GM23338 (cell line): Measurements from ENCODE around the gene PKD2. TPM values are rescaled to one million over a fixed set of nuclear protein-coding genes. Genes with fewer than 3 reads are reported as not detected.

Source experiments
- ATAC-seq: fragments of 200-7000 bp; cut with Tn5 transposase; 3 replicates; pipeline ENCODE4 v1.9.1; 2020
- DNase-seq: peaks from one replicate; pipeline ENCODE4 v3.0.0-alpha.2; 2015; ENCODE audit warnings: low spot score
- H2AFZ ChIP-seq: fragments of 200-600 bp; sonication (generic); 2 replicates; pipeline ENCODE4 v1.8.0; 2016; ENCODE audit warnings: antibody characterized with exemption, mild to moderate bottlenecking, moderate library complexity
- H3F3A ChIP-seq: fragments of 200-600 bp; sonication (generic); replicated peaks from 2 replicates; pipeline ENCODE4 v1.8.0; 2017; ENCODE audit warnings: antibody characterized with exemption, mixed run types, low read depth
- H3K27ac ChIP-seq: fragments of 200-600 bp; sonication (generic); 2 replicates; pipeline ENCODE4 v1.6.1; 2016; ENCODE audit warnings: low read depth
- H3K27me3 ChIP-seq: fragments of 200-600 bp; sonication (generic); 2 replicates; pipeline ENCODE4 v1.8.0; 2016; ENCODE audit warnings: mild to moderate bottlenecking, mixed run types, moderate library complexity; ENCODE audit not compliant: insufficient read depth
- H3K36me3 ChIP-seq: fragments of 200-600 bp; sonication (generic); 2 replicates; pipeline ENCODE4 v1.8.0; 2016; ENCODE audit warnings: mild to moderate bottlenecking; ENCODE audit not compliant: insufficient read depth
- H3K4me1 ChIP-seq: fragments of 200-600 bp; sonication (generic); 2 replicates; pipeline ENCODE4 v1.8.0; 2016; ENCODE audit warnings: mild to moderate bottlenecking, moderate library complexity; ENCODE audit not compliant: insufficient read depth
- H3K4me2 ChIP-seq: fragments of 200-600 bp; sonication (generic); 2 replicates; pipeline ENCODE4 v1.7.1; 2017; ENCODE audit warnings: mixed run types
- H3K4me3 ChIP-seq: fragments of 200-600 bp; sonication (generic); 2 replicates; pipeline ENCODE4 v1.6.1; 2016; ENCODE audit warnings: mixed run types
- H3K79me2 ChIP-seq: fragments of 200-600 bp; sonication (generic); replicated peaks from 2 replicates; pipeline ENCODE4 v1.8.0; 2017; ENCODE audit warnings: mild to moderate bottlenecking; ENCODE audit not compliant: insufficient read depth
- H3K9me2 ChIP-seq: fragments of 200-600 bp; sonication (generic); 2 replicates; pipeline ENCODE4 v1.8.0; 2017; ENCODE audit not compliant: insufficient read depth
- H4K20me1 ChIP-seq: fragments of 200-600 bp; sonication (generic); replicated peaks from 2 replicates; pipeline ENCODE4 v1.8.0; 2017; ENCODE audit warnings: mild to moderate bottlenecking; ENCODE audit not compliant: insufficient read depth
- H3K27ac Mint-ChIP-seq: 2 replicates; pipeline ENCODE4 v1.8.0; 2020; ENCODE audit warnings: inconsistent platforms, mild to moderate bottlenecking, moderate library complexity, mixed read lengths
- H3K27me3 Mint-ChIP-seq: 3 replicates; pipeline ENCODE4 v1.8.0; 2022; ENCODE audit warnings: low read depth, mild to moderate bottlenecking, moderate library complexity, mixed read lengths, inconsistent platforms; ENCODE audit not compliant: insufficient read depth, poor library complexity
- H3K36me3 Mint-ChIP-seq: 3 replicates; pipeline ENCODE4 v1.8.0; 2021; ENCODE audit warnings: low read depth, mild to moderate bottlenecking, inconsistent platforms, moderate library complexity, mixed read lengths
- H3K4me1 Mint-ChIP-seq: 3 replicates; pipeline ENCODE4 v1.8.0; 2020; ENCODE audit warnings: mild to moderate bottlenecking, inconsistent platforms, mixed read lengths
- H3K4me3 Mint-ChIP-seq: 3 replicates; pipeline ENCODE4 v1.8.0; 2021; ENCODE audit warnings: moderate library complexity, mild to moderate bottlenecking, inconsistent platforms, mixed read lengths
- H3K9me3 Mint-ChIP-seq: 3 replicates; pipeline ENCODE4 v1.8.0; 2020; ENCODE audit warnings: moderate library complexity, mild to moderate bottlenecking, inconsistent platforms, mixed read lengths
- CREB1 ChIP-seq: fragments of 250-450 bp; sonication (Bioruptor Pico); IDR thresholded peaks from 2 replicates; pipeline ENCODE4 v1.5.0; 2020; ENCODE audit warnings: low read depth, mild to moderate bottlenecking, moderate library complexity
- CTCF ChIP-seq, 2 experiments: fragments of 200-600 bp in 1 of 2; sonication (generic) in 1 of 2; conservative IDR thresholded peaks; 2 replicates each; pipeline versions ENCODE4 v1.5.1 to v1.6.1; 2016 to 2017; ENCODE audit warnings: antibody characterized with exemption in 2 of 2, low read depth in 2 of 2, mild to moderate bottlenecking in 2 of 2, moderate library complexity in 1 of 2
- ETS1 ChIP-seq: IDR thresholded peaks from 2 replicates; pipeline ENCODE4 v1.6.1; 2016; ENCODE audit warnings: antibody characterized with exemption
- EZH2phosphoT487 ChIP-seq: fragments of 200-600 bp; sonication (generic); IDR thresholded peaks from one replicate; pipeline ENCODE4 v1.8.1; 2018; ENCODE audit warnings: antibody characterized with exemption; ENCODE audit not compliant: unreplicated experiment
- NANOG ChIP-seq: IDR thresholded peaks from 2 replicates; pipeline ENCODE4 v1.6.1; 2016; ENCODE audit warnings: antibody characterized with exemption, borderline replicate concordance
- POLR2AphosphoS5 ChIP-seq: IDR thresholded peaks from 2 replicates; pipeline ENCODE4 v1.6.1; 2016; ENCODE audit warnings: antibody characterized with exemption, low read depth
- REST ChIP-seq: IDR thresholded peaks from one replicate; pipeline ENCODE4 v1.6.1; 2018; ENCODE audit warnings: antibody characterized with exemption; ENCODE audit not compliant: unreplicated experiment
- ZNF114 ChIP-seq: fragments of 250-450 bp; sonication (Bioruptor Pico); IDR thresholded peaks from 2 replicates; pipeline ENCODE4 v1.5.0; 2020; ENCODE audit warnings: mild to moderate bottlenecking, moderate library complexity
- ZNF331 ChIP-seq: fragments of 250-450 bp; sonication (Bioruptor Pico); IDR thresholded peaks from 2 replicates; pipeline ENCODE4 v1.5.0; 2020; ENCODE audit warnings: low read depth, mild to moderate bottlenecking, moderate library complexity
- polyA plus RNA-seq: library from polyadenylated mRNA; unstranded; fragments of >200 nt; fragmentation: Nextera tagmentation; extraction: Ambion mirVana; gene quantifications from 2 replicates; pipeline ENCODE4 v1.2.1, GENCODE V29; 2016
- total RNA-seq: library from RNA; depleted of rRNA; stranded (reverse); fragments of >200 nt; shearing (Covaris generic); gene quantifications from 2 replicates; pipeline ENCODE4 v1.2.3, GENCODE V29; 2014
- TF ChIP-seq, protein P1 (sequence below): fragments of 250-450 bp; sonication (Bioruptor Pico); IDR thresholded peaks from 2 replicates; pipeline ENCODE4 v1.5.0; 2020; ENCODE audit warnings: mild to moderate bottlenecking, moderate library complexity

Gene PKD2
- total and polyA plus RNA-seq, 2 experiments from 2014 or later, result 17.9 to 45.3 TPM

- no peak overlapping the region for H2AFZ ChIP-seq
- no peak for TF ChIP-seq ZNF331 (CRISPR knock-in tag)
- no peak for TF ChIP-seq CREB1 (CRISPR knock-in tag)
- TF ChIP-seq REST, result no peak
- no peak for TF ChIP-seq POLR2AphosphoS5
- TF ChIP-seq EZH2phosphoT487, result no peak
- no peak for TF ChIP-seq NANOG
- TF ChIP-seq CTCF (conservative IDR thresholded peaks at IDR 0.05; ENCODE audit: low read depth in 2 of 2), result peak; percentile 50 to 62
- H3K27ac Mint-ChIP-seq, result no peak overlapping the region
- no peaks in the 10 kb centered on the region for H3K36me3 ChIP-seq
- no peak overlapping the region for H3K27ac ChIP-seq
- H3K9me2 ChIP-seq, result no peaks in the 10 kb centered on the region
- H3K79me2 ChIP-seq, result no peaks in the 10 kb centered on the region
- no peak overlapping the region for H3K4me3 Mint-ChIP-seq
- no peak overlapping the region for H3K4me2 ChIP-seq
- no peaks in the 10 kb centered on the region for H4K20me1 ChIP-seq
- H3K9me3 Mint-ChIP-seq, result peaks cover 2% of the 10 kb centered on the region; the same call in 1 of the 3 replicates
- ATAC-seq, result peak; percentile 85
- H3K27me3 Mint-ChIP-seq, result no peaks in the 10 kb centered on the region
- H3K4me3 ChIP-seq, result no peak overlapping the region
- H3K4me1 Mint-ChIP-seq, result peaks cover 2% of the 10 kb centered on the region
- no peaks in the 10 kb centered on the region for H3K4me1 ChIP-seq
- H3K27me3 ChIP-seq, result no peaks in the 10 kb centered on the region
- H3K36me3 Mint-ChIP-seq, result no peaks in the 10 kb centered on the region
- H3F3A ChIP-seq, result no peaks in the 10 kb centered on the region
- DNase-seq, result peak; percentile 49
Measured at GRCh38 chr4:87965501-87965975, 41.9 kb upstream of the PKD2 start.

DNA sequence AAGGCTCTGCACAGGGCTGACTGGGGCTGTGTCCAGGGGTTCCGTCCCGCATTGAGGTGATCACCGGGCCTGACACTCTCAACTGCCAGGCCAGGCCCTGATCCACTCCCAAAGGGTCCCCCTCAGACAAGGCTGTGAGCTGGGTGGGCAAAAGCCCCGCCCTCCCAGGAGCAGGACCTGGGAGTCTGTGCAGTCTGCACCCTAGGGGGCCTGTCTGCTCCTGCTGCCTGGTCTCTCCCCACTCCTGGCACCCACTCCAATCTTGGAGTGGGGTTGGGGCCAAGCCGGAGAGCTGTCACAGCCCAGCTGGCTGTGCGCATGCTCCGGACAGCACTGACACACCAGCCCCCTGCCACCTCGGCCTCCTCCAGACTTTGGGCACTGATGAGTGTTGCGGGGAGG lies 41.3 kb upstream of the PKD2 start:
- ATAC-seq, result no peak
- H3K79me2 ChIP-seq, result no peaks in the 10 kb centered on the region
- Mint-ChIP-seq H3K36me3 (no peaks in the 10 kb centered on the region), H3K27ac (no peak overlapping the region), H3K9me3 (peaks cover 2% of the 10 kb centered on the region; the same call in 1 of the 3 replicates), H3K4me3 (no peak overlapping the region), H3K27me3 (no peaks in the 10 kb centered on the region), H3K4me1 (peaks cover 2% of the 10 kb centered on the region)
- H3K27me3 ChIP-seq, result no peaks in the 10 kb centered on the region
- no peaks in the 10 kb centered on the region for H3K4me1 ChIP-seq
- H3K4me2 ChIP-seq, result no peak overlapping the region
- no peaks in the 10 kb centered on the region for H3F3A ChIP-seq
- DNase-seq, result no peak
- no peak overlapping the region for H3K27ac ChIP-seq
- H3K4me3 ChIP-seq, result no peak overlapping the region
- no peaks in the 10 kb centered on the region for H4K20me1 ChIP-seq
- no peaks in the 10 kb centered on the region for H3K36me3 ChIP-seq
- no peaks in the 10 kb centered on the region for H3K9me2 ChIP-seq
- no peak overlapping the region for H2AFZ ChIP-seq
- no peak for TF ChIP-seq ZNF331 (CRISPR knock-in tag)
- no peak for TF ChIP-seq ZNF114 (CRISPR knock-in tag)
- no peak for TF ChIP-seq ETS1
- TF ChIP-seq, protein P1, sequence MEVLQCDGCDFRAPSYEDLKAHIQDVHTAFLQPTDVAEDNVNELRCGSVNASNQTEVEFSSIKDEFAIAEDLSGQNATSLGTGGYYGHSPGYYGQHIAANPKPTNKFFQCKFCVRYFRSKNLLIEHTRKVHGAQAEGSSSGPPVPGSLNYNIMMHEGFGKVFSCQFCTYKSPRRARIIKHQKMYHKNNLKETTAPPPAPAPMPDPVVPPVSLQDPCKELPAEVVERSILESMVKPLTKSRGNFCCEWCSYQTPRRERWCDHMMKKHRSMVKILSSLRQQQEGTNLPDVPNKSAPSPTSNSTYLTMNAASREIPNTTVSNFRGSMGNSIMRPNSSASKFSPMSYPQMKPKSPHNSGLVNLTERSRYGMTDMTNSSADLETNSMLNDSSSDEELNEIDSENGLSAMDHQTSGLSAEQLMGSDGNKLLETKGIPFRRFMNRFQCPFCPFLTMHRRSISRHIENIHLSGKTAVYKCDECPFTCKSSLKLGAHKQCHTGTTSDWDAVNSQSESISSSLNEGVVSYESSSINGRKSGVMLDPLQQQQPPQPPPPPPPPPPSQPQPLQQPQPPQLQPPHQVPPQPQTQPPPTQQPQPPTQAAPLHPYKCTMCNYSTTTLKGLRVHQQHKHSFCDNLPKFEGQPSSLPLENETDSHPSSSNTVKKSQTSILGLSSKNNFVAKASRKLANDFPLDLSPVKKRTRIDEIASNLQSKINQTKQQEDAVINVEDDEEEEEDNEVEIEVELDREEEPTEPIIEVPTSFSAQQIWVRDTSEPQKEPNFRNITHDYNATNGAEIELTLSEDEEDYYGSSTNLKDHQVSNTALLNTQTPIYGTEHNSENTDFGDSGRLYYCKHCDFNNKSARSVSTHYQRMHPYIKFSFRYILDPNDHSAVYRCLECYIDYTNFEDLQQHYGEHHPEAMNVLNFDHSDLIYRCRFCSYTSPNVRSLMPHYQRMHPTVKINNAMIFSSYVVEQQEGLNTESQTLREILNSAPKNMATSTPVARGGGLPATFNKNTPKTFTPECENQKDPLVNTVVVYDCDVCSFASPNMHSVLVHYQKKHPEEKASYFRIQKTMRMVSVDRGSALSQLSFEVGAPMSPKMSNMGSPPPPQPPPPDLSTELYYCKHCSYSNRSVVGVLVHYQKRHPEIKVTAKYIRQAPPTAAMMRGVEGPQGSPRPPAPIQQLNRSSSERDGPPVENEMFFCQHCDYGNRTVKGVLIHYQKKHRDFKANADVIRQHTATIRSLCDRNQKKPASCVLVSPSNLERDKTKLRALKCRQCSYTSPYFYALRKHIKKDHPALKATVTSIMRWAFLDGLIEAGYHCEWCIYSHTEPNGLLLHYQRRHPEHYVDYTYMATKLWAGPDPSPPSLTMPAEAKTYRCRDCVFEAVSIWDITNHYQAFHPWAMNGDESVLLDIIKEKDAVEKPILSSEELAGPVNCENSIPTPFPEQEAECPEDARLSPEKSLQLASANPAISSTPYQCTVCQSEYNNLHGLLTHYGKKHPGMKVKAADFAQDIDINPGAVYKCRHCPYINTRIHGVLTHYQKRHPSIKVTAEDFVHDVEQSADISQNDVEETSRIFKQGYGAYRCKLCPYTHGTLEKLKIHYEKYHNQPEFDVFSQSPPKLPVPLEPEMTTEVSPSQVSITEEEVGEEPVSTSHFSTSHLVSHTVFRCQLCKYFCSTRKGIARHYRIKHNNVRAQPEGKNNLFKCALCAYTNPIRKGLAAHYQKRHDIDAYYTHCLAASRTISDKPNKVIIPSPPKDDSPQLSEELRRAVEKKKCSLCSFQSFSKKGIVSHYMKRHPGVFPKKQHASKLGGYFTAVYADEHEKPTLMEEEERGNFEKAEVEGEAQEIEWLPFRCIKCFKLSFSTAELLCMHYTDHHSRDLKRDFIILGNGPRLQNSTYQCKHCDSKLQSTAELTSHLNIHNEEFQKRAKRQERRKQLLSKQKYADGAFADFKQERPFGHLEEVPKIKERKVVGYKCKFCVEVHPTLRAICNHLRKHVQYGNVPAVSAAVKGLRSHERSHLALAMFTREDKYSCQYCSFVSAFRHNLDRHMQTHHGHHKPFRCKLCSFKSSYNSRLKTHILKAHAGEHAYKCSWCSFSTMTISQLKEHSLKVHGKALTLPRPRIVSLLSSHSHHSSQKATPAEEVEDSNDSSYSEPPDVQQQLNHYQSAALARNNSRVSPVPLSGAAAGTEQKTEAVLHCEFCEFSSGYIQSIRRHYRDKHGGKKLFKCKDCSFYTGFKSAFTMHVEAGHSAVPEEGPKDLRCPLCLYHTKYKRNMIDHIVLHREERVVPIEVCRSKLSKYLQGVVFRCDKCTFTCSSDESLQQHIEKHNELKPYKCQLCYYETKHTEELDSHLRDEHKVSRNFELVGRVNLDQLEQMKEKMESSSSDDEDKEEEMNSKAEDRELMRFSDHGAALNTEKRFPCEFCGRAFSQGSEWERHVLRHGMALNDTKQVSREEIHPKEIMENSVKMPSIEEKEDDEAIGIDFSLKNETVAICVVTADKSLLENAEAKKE (CRISPR knock-in tag), result no peak
- TF ChIP-seq CREB1 (CRISPR knock-in tag), result no peak
